HG02840 (cell line): Measurements from ENCODE around the gene FHOD3.

Experiments
- ATAC-seq: cut with Tn5 transposase; IDR thresholded peaks from one replicate; pipeline ENCODE4 v1.9.1; 2021; ENCODE audit warnings: mild to moderate bottlenecking, moderate library complexity, moderate number of reproducible peaks; ENCODE audit not compliant: unreplicated experiment, low FRiP score

FHOD3 gene

DNA sequence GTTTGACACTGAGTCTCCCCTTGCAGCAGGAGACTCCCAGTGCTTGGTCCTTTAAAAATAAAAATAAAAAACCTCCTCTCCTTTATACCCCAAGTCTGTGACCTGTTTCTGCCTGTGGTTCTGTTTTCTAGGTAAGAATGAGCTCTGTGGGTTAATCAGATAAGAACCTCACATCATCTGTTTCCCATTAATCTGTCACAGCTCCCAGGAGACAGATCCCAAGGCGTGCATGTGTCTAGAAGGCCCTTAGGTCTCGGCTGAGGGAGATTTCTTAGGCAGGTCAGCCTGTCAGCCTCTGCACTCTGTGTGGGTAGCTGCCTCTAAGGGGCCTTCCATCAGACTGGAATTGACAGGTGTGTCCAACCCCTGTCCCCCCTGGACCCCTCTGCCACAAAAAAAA lies 80.7 kb downstream of the FHOD3 start:
- ATAC-seq, result no peak

DNA sequence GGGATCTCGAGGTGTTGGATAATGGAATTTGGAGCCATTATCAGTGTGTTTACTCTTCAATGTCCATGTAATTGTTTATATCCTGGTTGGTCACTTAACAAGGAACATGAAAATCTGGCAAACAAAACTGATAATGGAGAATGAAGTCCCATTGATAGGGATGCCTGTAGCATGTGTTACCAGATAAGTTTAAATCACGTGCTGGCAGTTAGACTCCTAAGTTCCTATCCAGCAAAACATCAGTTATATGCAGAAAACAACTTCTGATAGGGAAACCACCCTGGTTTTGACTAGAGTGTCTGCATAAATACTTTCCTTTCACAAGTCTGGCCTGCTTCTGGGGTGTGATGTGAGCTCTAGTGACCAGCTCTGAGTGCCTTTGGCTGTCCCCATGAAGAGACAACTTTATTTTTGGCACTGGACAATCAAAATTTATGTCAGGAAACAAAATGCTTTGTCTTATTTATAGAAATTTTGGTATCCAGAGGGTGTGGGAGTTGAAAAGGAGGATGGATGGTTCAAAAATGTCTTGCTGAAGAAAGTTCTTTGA lies 82.0 kb downstream of the FHOD3 start:
- ATAC-seq, result no peak

DNA sequence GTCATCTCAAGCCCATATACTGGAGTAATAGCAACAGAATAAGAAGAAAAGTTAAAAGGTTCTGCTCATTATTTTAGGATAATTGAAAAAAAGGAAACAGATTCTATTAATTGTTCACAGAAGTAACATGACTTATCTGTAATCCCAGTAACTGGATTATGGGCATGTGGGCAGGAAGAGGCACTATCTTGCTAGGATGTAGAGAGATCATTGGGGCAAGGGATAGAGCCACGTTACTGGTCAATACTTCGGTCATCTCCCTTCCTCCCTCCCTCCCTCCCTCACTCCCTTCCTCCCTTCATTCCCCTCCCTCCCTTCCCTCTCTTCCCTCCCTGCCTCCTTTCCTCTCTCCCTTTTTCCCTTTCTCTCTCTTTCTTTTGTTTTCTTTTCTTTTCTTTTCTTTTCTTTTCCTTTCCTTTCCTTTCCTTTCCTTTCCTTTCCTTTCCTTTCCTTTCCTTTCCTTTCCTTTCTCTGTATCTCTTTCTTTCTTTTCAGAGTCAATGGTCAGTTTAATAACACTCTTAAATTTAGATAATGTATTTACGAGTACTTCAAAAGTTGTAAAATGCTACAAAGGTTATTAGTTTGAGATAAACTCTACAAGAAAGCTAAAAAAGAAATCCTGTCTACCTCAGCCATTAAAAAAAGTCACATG lies 82.8 kb downstream of the FHOD3 start:
- no peak for ATAC-seq

DNA sequence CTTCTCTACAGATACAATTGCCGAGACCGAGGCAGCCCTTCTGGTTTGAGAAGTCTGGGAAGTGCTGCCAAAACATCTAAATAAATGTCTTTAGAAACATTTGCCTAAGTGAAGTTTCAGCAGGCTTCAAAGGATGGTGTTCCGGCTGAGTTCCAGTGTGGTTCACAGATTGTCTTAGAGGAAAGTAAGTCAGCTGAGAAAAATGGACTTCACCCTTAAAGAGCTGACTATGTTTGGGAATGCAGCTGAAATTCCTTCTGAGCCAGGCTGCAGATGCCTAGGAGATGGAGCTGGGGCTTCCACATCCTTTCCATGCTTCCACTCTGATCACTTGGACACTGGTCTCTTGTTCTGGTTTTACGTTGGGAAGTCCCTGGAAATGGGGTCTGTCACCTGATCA lies 83.6 kb downstream of the FHOD3 start:
- no peak for ATAC-seq

DNA sequence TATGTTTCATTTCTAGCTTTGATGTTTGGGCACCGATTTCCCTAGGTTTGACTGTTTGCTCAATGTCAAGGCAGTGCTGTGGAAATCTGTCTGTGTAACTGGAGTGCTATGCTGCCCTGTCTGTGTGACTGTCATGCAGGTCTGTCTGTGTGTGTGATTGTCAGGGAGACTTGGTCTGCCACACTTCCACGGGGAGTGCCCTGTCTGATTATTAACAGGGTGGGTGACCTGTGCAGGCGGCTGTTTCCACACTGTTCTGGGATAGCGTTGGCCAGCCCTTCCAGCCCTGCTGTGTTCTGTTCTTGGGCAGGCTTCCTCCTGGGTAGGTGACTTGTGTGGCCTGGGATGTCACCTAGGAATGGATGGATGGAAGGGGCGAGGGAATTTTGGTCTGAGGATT lies 85.3 kb downstream of the FHOD3 start:
- no peak for ATAC-seq

DNA sequence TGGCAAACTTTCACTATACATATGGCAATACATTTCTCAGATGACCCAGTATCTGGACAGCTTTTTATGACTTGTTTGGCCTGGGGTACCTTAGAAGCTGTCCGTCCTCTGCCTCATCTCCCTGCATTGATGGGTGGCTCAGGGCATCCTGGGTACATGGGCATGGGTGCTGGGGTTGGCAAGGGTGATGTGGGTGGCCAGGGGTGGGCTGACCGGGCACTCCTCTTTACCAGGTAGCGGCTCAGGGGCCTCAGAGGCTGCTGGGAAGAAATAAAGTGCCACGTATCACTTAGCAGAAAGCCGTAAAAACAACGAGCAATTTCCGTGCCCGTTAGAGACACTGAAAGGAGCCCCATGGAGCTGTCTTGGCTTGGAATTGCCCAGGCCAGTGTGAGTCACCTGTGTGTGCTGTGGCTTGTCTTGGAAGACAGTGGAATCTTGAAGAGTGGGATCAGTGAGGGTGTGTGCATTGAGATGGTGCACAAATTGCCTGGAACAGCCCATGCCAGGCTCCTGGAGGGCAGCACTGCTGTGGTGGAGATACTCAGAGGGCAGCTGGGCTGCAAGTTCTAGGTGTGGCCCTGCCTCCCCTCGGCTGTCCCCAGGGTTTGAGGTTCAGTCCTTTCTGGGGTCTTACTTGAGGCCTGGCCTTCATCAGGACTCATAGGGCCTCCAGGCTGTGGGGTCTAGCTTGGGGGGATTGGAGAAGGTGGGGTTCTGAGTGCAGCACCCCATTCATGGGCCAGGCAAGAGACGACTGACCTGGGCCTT lies 88.8 kb downstream of the FHOD3 start:
- no peak for ATAC-seq

DNA sequence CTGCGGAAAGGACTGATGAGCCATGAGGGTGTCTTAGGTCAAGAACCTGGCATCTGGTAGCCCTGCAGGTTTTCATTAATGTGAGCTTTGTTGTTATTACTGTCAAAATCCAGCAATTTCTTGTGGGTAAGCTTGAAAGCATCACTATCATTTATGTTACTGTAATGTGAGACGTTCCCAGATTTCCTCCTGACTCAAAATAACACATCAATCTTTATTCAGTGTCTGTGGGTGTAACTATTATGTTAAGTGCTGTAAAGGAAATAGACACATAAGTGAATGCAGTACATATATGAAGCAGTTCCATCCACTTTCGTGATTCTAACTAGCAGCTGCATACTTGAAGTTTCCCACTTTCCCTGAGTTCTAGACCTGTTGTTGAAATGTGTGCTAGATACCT lies 89.8 kb downstream of the FHOD3 start:
- ATAC-seq, result no peak

DNA sequence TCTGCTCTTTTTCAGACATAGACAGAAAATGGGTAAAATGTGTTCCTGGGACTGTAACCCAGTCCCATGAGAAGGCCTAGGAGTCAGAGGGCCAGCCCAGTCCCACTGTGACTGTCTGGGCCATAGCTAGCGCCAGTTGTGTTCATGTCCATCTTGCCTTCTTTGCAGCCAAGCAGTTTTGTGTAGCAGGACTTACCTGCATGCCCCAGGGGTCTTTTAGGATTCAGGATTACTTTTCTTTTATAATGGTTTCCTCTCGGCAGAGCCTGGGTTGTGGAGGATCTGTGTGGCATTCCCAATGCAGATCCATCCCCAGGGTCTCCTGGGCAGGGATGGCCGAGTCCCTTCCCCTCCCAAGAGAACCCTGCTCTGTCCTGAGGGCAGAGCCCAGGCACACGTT lies 90.8 kb downstream of the FHOD3 start:
- ATAC-seq, result no peak

DNA sequence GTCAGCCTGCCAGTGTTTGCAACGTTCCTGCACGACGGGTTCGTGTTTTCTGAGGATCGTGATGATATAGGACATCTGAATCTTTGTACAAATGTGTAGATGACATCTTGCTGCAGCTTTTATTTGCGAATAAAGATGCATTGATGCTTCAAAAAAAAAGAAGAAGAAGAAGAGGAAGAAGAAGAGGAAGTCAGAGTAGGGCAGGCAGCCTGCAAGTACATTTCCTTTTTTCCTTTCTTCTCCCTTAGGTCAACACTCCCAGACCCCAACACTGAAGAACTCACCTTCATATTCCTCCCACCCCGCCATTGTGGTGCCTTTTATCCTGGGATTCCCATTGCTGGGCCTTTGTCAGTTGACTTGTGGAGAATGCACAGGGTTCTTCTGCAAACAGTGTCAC lies 91.5 kb downstream of the FHOD3 start:
- ATAC-seq, result no peak

DNA sequence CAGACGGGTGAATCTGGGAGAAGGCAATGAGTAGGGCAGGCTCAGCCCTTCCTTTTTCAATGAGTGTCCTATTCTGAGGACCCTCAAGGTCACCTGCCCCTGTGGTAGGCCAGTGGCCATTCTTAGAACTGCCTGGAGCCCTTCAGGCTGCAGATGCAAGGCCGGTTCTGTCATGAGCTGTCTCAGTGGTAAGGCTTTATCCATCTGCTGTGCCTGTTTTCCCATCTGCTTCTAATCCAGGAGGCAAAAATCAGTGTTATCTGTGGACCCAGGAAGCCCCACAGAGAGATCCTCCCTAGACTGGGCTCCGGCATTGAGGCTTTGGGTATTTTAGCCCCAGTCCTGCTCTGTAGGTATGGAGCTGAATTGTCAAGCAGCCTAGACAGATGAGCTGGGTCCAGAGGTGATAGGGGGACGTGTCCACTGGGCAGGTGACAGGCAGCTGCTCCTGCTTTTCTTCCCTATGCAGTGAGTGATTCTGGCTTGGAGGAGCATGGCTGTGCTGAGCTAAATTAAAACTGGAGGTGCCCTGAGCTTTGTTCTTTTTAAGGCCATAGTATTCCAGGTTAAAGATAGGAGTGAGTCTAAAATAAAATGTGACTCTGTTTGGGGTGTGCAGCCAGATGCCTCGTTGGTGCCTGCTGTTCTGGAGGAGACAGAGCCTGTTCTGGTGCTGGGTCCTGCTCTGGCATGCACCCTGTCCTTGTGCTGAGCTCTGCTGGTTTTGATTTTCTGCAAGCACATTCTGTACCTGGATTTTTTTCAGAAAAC lies 92.5 kb downstream of the FHOD3 start:
- ATAC-seq, result no peak

DNA sequence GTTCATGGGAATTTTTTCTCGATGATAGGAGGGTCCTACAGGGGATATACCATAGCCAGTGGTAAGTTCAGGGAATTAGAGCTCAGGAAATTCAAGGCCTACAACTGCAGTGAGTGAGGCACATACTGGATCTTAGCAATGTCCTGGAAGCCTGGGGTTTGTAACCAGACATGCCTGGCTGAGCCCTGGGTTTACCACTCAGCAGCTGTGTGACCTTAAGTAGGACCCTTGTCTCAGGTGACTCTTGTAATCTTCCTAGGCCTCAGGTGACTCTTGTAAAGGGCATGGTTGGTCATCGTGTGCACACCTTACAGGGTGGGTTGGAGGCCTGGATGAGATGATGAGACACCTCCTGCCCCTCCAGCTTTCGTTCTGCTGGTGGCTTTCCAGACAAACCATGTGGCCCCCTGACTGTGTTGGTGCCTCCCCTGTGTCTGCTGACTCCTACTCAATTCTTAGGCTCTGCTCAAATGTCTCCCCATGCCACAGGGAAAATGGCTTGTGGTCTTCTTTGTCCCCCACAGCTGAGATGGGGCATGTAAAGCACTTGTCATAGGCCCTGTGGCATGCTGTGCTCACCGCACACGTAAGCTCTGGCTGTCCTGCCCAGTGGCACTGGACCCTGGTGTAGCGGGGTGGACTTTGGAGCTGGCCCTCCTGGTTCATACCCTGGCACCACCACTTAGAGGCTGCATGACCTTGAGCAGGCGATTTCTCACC lies 94.1 kb downstream of the FHOD3 start:
- ATAC-seq, result no peak

DNA sequence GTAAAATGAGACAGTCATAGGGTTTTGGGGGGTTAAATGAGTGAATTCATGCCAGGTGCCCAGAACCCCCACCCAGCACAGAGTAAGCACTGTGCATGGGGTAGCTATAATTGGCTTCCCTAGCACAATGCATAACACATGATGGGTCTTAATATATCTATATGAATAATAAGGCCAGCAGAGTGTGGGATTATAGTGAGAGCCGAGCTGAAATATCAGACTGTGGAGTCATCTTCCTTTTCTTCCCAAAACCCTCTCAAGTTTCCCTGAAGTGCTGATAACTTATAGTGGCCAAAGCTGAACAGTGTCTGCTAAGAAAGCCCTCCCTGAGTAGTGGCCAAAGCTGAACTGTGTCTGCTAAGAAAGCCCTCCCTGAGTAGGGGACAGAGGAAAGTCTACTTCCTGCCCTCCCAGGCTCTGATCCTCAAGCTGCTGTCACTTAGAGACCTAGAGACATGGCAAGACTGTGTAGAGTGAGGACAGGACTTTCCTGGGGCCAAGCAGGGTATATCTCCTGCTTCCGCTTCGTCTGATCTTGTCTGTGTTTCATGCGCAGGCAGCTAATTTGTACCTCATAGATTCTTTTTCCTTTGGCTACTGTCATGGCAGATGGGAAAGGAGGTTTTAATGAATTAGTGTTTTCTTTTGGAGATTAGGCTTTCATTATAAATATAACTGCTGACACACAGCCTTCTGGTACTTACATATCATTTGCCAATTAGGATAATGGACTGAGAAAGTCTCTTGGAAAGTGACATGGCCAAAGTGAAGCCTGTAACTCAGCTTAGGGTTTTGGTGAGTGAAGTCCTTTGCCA lies 94.9 kb downstream of the FHOD3 start:
- no peak for ATAC-seq

DNA sequence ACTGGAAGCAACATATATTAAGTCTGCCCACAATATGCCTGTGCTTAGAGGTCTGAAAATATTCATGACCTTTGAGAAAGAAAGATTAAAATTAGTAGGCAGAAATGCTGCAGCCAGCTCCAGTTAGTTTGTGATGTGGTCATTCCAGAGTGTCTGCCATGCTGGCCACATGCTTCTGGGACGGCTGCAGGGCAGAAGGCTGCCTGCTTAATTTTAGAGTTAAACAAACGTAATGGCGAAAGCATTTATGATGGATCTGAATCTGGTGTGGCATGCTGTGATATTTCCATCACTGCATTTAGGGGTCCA lies 95.4 kb downstream of the FHOD3 start:
- no peak for ATAC-seq

DNA sequence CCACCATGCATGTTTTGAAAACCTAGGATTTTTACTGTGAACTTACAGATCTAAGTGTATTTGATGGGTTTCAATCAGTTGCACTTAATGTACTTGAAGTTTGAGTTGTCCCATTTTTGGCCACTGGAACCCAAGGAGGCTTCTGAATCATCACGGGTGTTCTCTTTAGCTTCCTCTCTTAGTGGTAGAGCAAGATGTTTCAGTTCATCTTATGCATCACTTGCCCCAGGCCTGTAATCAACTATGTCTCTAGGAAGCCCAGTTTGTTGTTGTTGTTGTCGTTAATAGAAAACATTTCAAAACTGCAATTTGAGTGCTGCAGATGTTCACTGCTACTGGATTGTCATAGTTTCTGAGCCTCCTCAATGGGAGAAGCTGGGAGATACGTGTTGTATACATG lies 97.0 kb downstream of the FHOD3 start:
- ATAC-seq, result no peak

DNA sequence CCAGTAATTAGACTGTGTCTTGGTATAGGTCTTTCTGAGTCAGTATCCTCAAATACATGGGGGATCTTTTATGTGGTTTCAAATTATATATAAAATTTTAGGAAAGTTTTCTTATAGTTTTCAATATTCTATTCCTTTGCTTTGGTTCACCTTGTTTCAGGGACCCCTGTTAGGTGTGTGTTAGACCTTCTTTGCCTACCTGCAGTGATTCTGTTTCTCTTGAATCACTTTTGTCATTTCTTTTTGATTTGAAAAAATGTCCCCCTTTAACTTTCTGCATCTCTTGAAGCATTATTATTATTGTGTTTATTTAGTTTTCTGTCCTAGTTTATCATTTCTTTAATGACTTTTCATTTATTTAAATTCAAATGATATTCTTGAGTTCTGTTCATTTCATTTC lies 98.7 kb downstream of the FHOD3 start:
- ATAC-seq, result no peak

DNA sequence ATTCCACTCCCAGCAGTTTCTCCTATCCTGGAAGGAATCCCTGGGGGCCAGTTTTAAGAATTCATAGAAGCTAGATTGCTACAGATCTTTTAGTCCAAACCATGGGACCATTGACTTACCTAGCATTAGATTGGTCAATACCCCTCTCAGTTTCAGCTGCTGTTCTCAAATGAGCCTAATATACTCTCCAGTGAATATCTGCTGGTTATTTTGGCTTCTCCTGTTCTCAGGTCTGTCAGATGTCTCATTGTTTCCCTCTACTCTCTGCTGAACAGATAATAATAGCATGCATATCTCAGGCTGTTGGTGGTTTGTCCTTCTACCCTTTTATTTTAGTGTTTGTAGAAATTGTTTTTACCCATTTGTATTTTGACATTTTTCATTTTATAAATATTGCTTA lies 99.5 kb downstream of the FHOD3 start:
- ATAC-seq, result no peak

DNA sequence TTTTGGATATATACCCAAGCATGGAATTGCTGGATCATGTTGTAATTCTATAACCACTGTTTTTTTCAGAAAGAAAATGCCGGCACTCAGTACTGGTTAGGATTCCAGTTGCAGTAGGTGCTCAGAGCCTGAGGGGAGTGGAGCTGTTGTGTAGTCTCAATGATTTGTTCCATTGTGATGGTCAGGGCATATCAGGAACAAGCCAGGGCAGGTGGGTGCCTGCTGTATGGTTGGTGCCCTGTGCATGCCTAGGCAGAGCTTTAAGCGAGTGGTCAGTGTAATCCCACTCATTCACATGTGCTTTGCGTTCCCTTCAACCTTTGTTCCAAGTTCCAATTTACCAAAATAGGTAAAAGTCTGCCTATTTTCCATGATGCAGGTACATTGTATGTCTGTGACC lies 100.9 kb downstream of the FHOD3 start:
- no peak for ATAC-seq

DNA sequence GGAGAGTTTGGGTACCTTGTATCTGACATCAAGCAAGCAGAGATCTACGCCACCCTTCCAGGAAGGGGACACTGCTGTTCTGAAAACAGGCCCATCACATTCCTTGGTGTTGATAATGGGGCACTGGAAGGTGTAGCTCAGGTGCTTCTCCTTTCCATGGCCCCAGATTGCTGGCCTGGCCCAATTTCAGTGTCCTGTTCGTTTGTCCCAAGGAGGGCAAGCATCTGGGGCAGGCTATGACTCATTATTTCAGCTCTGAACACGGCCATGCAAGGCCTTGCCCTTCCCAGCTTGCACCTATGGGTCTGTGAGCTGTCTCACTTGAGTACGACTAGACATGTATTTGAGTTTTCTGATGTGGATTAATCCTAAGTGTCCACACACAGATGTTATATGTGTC lies 101.5 kb downstream of the FHOD3 start:
- ATAC-seq, result no peak

DNA sequence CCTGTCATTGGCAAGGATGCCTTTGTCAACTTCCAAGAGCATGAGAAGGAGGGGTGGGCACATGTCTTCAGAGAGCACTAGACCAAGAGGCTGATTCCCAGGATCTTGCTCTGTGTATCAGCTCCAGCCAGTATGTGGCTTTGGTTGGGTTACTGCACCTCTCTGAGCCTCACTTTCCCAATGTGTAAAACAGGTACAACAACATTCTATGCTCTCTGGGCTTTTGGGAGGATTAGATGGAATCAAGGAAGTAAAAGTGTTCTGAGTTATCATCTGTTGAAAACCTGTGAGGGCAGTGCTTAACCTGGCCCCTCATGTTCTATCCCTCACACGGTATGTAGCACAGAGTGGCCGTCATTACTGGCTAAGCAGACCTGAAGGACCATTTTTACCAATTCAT lies 103.9 kb downstream of the FHOD3 start:
- ATAC-seq, result no peak

DNA sequence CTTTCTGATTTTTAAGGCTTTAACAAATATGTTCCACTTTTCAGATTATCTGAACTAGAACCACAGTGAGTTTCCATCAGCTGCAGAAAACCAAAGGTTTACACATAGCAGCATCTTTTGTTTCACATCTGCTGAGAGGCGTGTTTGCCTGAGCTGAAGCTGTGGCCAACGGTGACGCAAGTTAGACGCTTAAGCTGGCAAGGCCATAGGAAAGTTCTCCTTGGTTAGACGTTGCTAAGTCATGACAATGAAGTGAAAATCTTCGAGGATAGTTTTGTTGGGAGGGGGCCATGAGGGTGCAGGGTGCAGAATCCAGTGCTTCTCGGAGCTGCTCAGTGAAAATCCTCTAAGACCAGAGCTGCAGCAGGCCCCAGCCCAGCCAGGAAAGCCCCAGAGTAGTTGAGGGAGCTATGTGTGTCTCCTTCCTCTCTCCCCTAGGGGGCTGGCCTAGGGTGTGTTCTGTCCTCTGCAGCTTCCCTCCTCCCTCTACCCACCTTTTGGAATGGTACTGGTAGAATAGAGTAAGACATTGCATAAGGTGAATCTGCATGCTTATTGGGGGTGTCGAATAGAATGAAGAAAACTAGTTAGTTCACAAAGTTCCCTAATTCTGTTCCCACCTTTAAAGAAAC lies 105.4 kb downstream of the FHOD3 start:
- no peak for ATAC-seq
